Measurements from ENCODE around the gene TRAPPC12. TPM values are rescaled to one million over a fixed set of nuclear protein-coding genes. Genes with fewer than 3 reads are reported as not detected.

Gene TRAPPC12
- total RNA-seq, 6 donors from 2014 or later: 68.1 to 307 (median 91.5) TPM

DNA sequence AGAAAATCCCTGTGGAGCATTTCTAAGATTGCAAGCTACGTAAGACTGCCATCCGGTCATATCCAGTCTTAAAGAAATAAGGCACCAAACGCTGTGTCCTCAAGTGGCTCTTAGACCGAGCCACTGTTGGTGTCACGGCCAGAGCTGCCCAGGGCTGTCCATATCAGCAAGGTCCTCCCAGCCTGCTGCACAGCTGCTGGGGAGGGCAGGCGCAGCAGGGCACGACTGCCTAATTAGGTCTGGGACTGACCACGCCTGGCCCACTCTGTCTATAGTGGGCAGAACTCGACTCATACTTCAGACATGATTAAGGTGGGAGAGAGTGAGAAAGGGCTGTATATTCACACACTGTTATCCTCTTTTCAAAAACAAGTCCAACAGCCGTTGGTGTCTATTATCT is 41.2 kb upstream of the TRAPPC12 start:
- Histone ChIP-seq H3K27ac (no peak overlapping the region), H3K9me3 (no peaks in the 10 kb centered on the region), H3K4me3 (no peak overlapping the region), H3K27me3 (no peaks in the 10 kb centered on the region), H3K36me3 (peaks cover 0 to 30% (median 12%) of the 10 kb centered on the region in 4 donors), H3K4me1 (no peaks in the 10 kb centered on the region)
- no peak for DNase-seq
- WGBS, 2 donors: 90 to 95% methylated on average over 8 to 10 of the region's 10 CpGs
- ATAC-seq (ENCODE audit: low FRiP score in 2 of 2): no peak
- no peak for TF ChIP-seq POLR2AphosphoS5 (IDR thresholded peaks at IDR 0.05)
- TF ChIP-seq POLR2A (IDR thresholded peaks at IDR 0.05): no peak
- TF ChIP-seq EP300 (IDR thresholded peaks at IDR 0.05): no peak
- TF ChIP-seq, protein P1, sequence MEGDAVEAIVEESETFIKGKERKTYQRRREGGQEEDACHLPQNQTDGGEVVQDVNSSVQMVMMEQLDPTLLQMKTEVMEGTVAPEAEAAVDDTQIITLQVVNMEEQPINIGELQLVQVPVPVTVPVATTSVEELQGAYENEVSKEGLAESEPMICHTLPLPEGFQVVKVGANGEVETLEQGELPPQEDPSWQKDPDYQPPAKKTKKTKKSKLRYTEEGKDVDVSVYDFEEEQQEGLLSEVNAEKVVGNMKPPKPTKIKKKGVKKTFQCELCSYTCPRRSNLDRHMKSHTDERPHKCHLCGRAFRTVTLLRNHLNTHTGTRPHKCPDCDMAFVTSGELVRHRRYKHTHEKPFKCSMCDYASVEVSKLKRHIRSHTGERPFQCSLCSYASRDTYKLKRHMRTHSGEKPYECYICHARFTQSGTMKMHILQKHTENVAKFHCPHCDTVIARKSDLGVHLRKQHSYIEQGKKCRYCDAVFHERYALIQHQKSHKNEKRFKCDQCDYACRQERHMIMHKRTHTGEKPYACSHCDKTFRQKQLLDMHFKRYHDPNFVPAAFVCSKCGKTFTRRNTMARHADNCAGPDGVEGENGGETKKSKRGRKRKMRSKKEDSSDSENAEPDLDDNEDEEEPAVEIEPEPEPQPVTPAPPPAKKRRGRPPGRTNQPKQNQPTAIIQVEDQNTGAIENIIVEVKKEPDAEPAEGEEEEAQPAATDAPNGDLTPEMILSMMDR (IDR thresholded peaks at IDR 0.05): no peak

- WGBS, 2 donors: 98 to 100% methylated on average over 5 to 10 of the region's 10 CpGs
- DNase-seq: peak in 1 of 2 donors; percentile 57
- H3K36me3 ChIP-seq: peaks cover 0 to 19% (median 5%) of the 10 kb centered on the region in 4 donors
- H3K9me3 ChIP-seq: no peaks in the 10 kb centered on the region
- TF ChIP-seq POLR2AphosphoS5 (IDR thresholded peaks at IDR 0.05): no peak
- TF ChIP-seq, protein P1 (IDR thresholded peaks at IDR 0.05): no peak
- no peak for TF ChIP-seq POLR2A (IDR thresholded peaks at IDR 0.05)
- TF ChIP-seq EP300 (IDR thresholded peaks at IDR 0.05): no peak
- H3K27me3 ChIP-seq: no peaks in the 10 kb centered on the region
- no peaks in the 10 kb centered on the region for H3K4me1 ChIP-seq
- H3K4me3 ChIP-seq: no peak overlapping the region
- no peak for ATAC-seq (ENCODE audit: low FRiP score in 2 of 2)
- H3K27ac ChIP-seq: no peak overlapping the region
These were observed 39.4 kb upstream of the TRAPPC12 start for GRCh38 chr2:3340144-3340543.

DNA sequence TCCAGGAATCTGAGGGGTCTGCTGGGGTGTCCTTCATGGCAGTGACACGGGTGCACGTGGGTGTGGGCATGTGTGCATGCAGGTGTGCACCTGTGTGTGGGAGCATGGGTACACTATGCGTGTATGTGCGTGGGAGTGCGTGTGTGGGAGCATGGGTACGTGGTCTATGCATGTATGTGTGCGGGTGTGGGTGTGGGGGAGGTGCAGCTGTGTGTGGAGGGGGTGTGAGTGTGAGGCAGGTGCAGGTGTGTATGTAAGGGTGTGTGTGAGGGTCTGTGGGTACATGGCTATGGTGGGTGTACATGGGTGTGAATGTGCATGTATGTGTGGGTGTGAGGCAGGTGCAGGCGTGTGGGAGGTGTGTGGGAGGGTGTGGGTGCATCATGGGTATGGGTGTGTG is 38.2 kb upstream of the TRAPPC12 start:
- Histone ChIP-seq H3K4me3 (no peak overlapping the region), H3K27ac (no peak overlapping the region), H3K36me3 (peaks cover 0 to 7% (median 3%) of the 10 kb centered on the region in 4 donors), H3K4me1 (no peaks in the 10 kb centered on the region), H3K9me3 (no peaks in the 10 kb centered on the region), H3K27me3 (no peaks in the 10 kb centered on the region)
- ATAC-seq (ENCODE audit: low FRiP score in 2 of 2): peak; percentile 26 to 77
- WGBS, 2 donors: 96 to 97% methylated on average over 8 of the region's 8 CpGs
- TF ChIP-seq, protein P1 (IDR thresholded peaks at IDR 0.05): no peak
- no peak for TF ChIP-seq POLR2A (IDR thresholded peaks at IDR 0.05)
- TF ChIP-seq POLR2AphosphoS5 (IDR thresholded peaks at IDR 0.05): no peak
- no peak for DNase-seq

DNA sequence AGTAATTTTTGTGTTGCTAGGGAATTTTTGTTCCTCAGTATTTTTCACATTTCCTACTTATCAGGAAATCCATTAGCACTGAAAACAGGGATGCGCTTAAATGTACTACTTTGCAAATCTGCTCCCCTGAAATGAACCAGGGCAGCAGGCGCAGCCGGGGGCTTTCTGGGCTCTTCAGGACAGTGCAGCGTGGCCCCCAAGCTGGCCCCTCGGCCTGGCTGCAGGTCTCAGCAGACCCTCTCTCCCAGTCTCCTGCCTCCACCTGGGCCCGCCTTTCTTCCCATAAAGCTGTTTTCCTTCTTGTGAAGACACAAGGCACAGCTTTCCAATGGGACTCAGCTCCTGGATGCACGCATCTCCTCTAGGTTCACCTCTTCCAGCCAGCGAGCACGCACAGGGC is 37.2 kb upstream of the TRAPPC12 start:
- Histone ChIP-seq H3K9me3 (no peaks in the 10 kb centered on the region), H3K27me3 (no peaks in the 10 kb centered on the region), H3K36me3 (peaks cover 0 to 10% (median 2%) of the 10 kb centered on the region in 4 donors), H3K27ac (no peak overlapping the region), H3K4me1 (no peaks in the 10 kb centered on the region), H3K4me3 (no peak overlapping the region)
- TF ChIP-seq POLR2AphosphoS5 (IDR thresholded peaks at IDR 0.05) (no peak), POLR2A (IDR thresholded peaks at IDR 0.05) (no peak), EP300 (IDR thresholded peaks at IDR 0.05) (no peak)
- TF ChIP-seq, protein P1 (IDR thresholded peaks at IDR 0.05): no peak
- DNase-seq (peak in 1 of 2 donors; percentile 51), ATAC-seq (ENCODE audit: low FRiP score in 2 of 2) (no peak)
- 94 to 98% methylated on average over 9 of the region's 9 CpGs for WGBS, 2 donors

- TF ChIP-seq EP300 (IDR thresholded peaks at IDR 0.05): no peak
- Histone ChIP-seq H3K27me3 (no peaks in the 10 kb centered on the region), H3K4me3 (no peak overlapping the region), H3K9me3 (no peaks in the 10 kb centered on the region), H3K36me3 (peaks cover 0 to 5% (median 0%) of the 10 kb centered on the region in 4 donors), H3K4me1 (no peaks in the 10 kb centered on the region), H3K27ac (no peak overlapping the region)
- DNase-seq (peak in 1 of 2 donors; percentile 44), ATAC-seq (ENCODE audit: low FRiP score in 2 of 2) (no peak)
- 86 to 94% methylated on average over 11 of the region's 11 CpGs for WGBS, 2 donors
These were observed 36.5 kb upstream of the TRAPPC12 start for GRCh38 chr2:3343012-3343411.
